IMR-90 (cell line): Measurements from ENCODE around the gene INPP5A. TPM values are rescaled to one million over a fixed set of nuclear protein-coding genes. Genes with fewer than 3 reads are reported as not detected.
"Not testable (repeated sequence)": the region's sequence is repeated elsewhere in the genome, so short reads cannot be mapped to it uniquely, and the experiment has no call there.

Experiments used
- ATAC-seq: fragments of 200-7000 bp; cut with Tn5 transposase; 2 replicates; pipeline ENCODE4 v1.9.1; 2020; ENCODE audit warnings: low read depth, mild to moderate bottlenecking, moderate library complexity
- BruUV-seq: library from RNA; stranded (reverse); fragments of 400-500 nt; replicated peaks from 2 replicates; lab custom pipeline; 2021; lab: Mats Ljungman, UMichigan
- CTCF ChIA-PET: fragments of 300-600 bp; formaldehyde crosslinking; extraction: SDS; loops from one replicate; lab custom pipeline; 2021; ENCODE audit warnings: antibody characterized with exemption; lab: Yijun Ruan, JAX
- POLR2A ChIA-PET: fragments of 300-600 bp; sonication (Branson Sonifier 250); formaldehyde crosslinking; loops from one replicate; lab custom pipeline; 2022; ENCODE audit warnings: antibody characterized with exemption; ENCODE audit not compliant: unreplicated experiment; lab: Charles Lee
- DNase-seq: peaks from one replicate; pipeline ENCODE4 v3.0.0; 2013
- H2AFZ ChIP-seq: replicated peaks from 2 replicates; pipeline ENCODE3; 2013; ENCODE audit warnings: low read length, mild to moderate bottlenecking; ENCODE audit not compliant: poor library complexity
- H2AK5ac ChIP-seq: 2 replicates; pipeline ENCODE4 v1.6.1; 2013; ENCODE audit warnings: low read depth, low read length, inconsistent platforms
- H2AK9ac ChIP-seq: replicated peaks from 2 replicates; pipeline ENCODE3; 2013; ENCODE audit warnings: mild to moderate bottlenecking, low read depth, low read length, moderate library complexity; ENCODE audit not compliant: poor library complexity
- H2BK120ac ChIP-seq: 2 replicates; pipeline ENCODE4 v1.6.1; 2013; ENCODE audit warnings: low read depth, low read length, inconsistent platforms
- H2BK15ac ChIP-seq: 3 replicates; pipeline ENCODE4 v1.6.1; 2013; ENCODE audit warnings: low read depth, low read length, inconsistent platforms
- H2BK20ac ChIP-seq: 2 replicates; pipeline ENCODE4 v1.6.1; 2013; ENCODE audit warnings: low read depth, mild to moderate bottlenecking, inconsistent platforms, low read length, moderate library complexity
- H2BK5ac ChIP-seq: 2 replicates; pipeline ENCODE4 v1.6.1; 2013; ENCODE audit warnings: mild to moderate bottlenecking, low read depth, low read length, inconsistent platforms; ENCODE audit not compliant: poor library complexity, severe bottlenecking
- H3K14ac ChIP-seq: replicated peaks from 2 replicates; pipeline ENCODE4 v1.6.1; 2013; ENCODE audit warnings: low read depth, low read length, inconsistent platforms
- H3K18ac ChIP-seq: 2 replicates; pipeline ENCODE4 v1.6.1; 2013; ENCODE audit warnings: low read depth, low read length, control low read depth
- H3K23ac ChIP-seq: 2 replicates; pipeline ENCODE4 v1.6.1; 2013; ENCODE audit warnings: low read depth, low read length, inconsistent platforms
- H3K27ac ChIP-seq: 2 replicates; pipeline ENCODE4 v1.5.1; 2013; ENCODE audit warnings: mild to moderate bottlenecking, control low read depth, low read length; ENCODE audit not compliant: insufficient read depth
- H3K27me3 ChIP-seq: 2 replicates; pipeline ENCODE4 v1.6.1; 2013; ENCODE audit warnings: low read length; ENCODE audit not compliant: control insufficient read depth, insufficient read depth
- H3K36me3 ChIP-seq: 2 replicates; pipeline ENCODE4 v1.6.1; 2013; ENCODE audit warnings: low read length, mixed read lengths; ENCODE audit not compliant: control insufficient read depth, insufficient read depth
- H3K4ac ChIP-seq: 2 replicates; pipeline ENCODE4 v1.6.1; 2013; ENCODE audit warnings: low read depth, low read length, inconsistent platforms
- H3K4me1 ChIP-seq: 2 replicates; pipeline ENCODE4 v1.6.1; 2013; ENCODE audit warnings: low read length, mixed read lengths; ENCODE audit not compliant: control insufficient read depth, insufficient read depth
- H3K4me2 ChIP-seq: 2 replicates; pipeline ENCODE4 v1.6.1; 2013; ENCODE audit warnings: low read depth, mild to moderate bottlenecking, control low read depth, low read length, moderate library complexity
- H3K4me3 ChIP-seq: 2 replicates; pipeline ENCODE4 v1.5.1; 2013; ENCODE audit warnings: low read depth, mild to moderate bottlenecking, control low read depth, low read length, moderate library complexity; ENCODE audit not compliant: insufficient read depth
- H3K56ac ChIP-seq: 2 replicates; pipeline ENCODE4 v1.6.1; 2013; ENCODE audit warnings: low read length, inconsistent platforms; ENCODE audit not compliant: insufficient read depth; ENCODE audit errors: extremely low read depth
- H3K79me1 ChIP-seq, 2 experiments: 2 replicates each; pipeline ENCODE4 v1.6.1; 2013; ENCODE audit warnings: low read length in 2 of 2, inconsistent platforms in 1 of 2, low read depth in 1 of 2
- H3K9ac ChIP-seq: 2 replicates; pipeline ENCODE4 v1.6.1; 2013; ENCODE audit warnings: low read depth, low read length, control low read depth
- H3K9me1 ChIP-seq: 2 replicates; pipeline ENCODE4 v1.6.1; 2013; ENCODE audit warnings: low read length, inconsistent platforms; ENCODE audit not compliant: insufficient read depth
- H3K9me3 ChIP-seq: 2 replicates; pipeline ENCODE4 v1.6.1; 2013; ENCODE audit warnings: low read length; ENCODE audit not compliant: control insufficient read depth, insufficient read depth
- H4K20me1 ChIP-seq: 2 replicates; pipeline ENCODE4 v1.6.1; 2013; ENCODE audit warnings: low read length, inconsistent platforms; ENCODE audit not compliant: insufficient read depth
- H4K5ac ChIP-seq: 2 replicates; pipeline ENCODE4 v1.6.1; 2013; ENCODE audit warnings: mild to moderate bottlenecking, low read depth, low read length, control low read depth
- H4K8ac ChIP-seq, 2 experiments: 2 replicates each; pipeline ENCODE4 v1.6.1; 2013; ENCODE audit warnings: low read depth in 2 of 2, low read length in 2 of 2, control low read depth in 1 of 2, inconsistent platforms in 1 of 2
- H4K91ac ChIP-seq: 2 replicates; pipeline ENCODE4 v1.6.1; 2013; ENCODE audit warnings: low read depth, low read length, inconsistent platforms; ENCODE audit not compliant: insufficient read depth
- CEBPB ChIP-seq: IDR thresholded peaks from 2 replicates; pipeline ENCODE4 v1.6.1; 2012; ENCODE audit warnings: low read depth, low read length, improper control_type of control experiment
- CTCF ChIP-seq: conservative IDR thresholded peaks from 2 replicates; pipeline ENCODE4 v1.5.1; 2012; ENCODE audit warnings: mild to moderate bottlenecking, low read depth, low read length, improper control_type of control experiment
- MXI1 ChIP-seq: IDR thresholded peaks from 2 replicates; pipeline ENCODE4 v1.6.1; 2012; ENCODE audit warnings: low read depth, mild to moderate bottlenecking, low read length, moderate library complexity, borderline replicate concordance
- USF2 ChIP-seq: fragments of 150-350 bp; IDR thresholded peaks from 2 replicates; pipeline ENCODE4 v1.6.1; 2017; ENCODE audit warnings: mild to moderate bottlenecking, antibody characterized with exemption, low read length, low read depth
- WGBS, 2 experiments: methylation state at CpG; one replicate each; pipeline versions ENCODE4 v1.1.5 to v1.1.7; 2013; ENCODE audit warnings: missing lambda C conversion rate in 2 of 2; ENCODE audit not compliant: insufficient read length in 1 of 2; ENCODE audit errors: extremely low coverage in 2 of 2; 5-methylcytosine and 5-hydroxymethylcytosine counted together
- dilution Hi-C: fragments of 300-500 bp; cut with HindIII; formaldehyde crosslinking; loops from one replicate; pipeline ENCODE4 v1.14.3; 2018; ENCODE audit warnings: low sequenced_read_pairs; ENCODE audit not compliant: unreplicated experiment
- in situ Hi-C: fragments of 300-500 bp; cut with MboI; formaldehyde crosslinking; loops from 3 replicates; pipeline ENCODE4 v1.14.3; 2019; ENCODE audit warnings: low sequenced_read_pairs, inconsistent platforms, mixed read lengths
- intact Hi-C: fragments of 100-400 bp; cut with micrococcal nuclease; formaldehyde crosslinking; loops from 2 replicates; pipeline ENCODE4 v1.10.0; 2022
- polyA plus RNA-seq, 3 experiments: library from polyadenylated mRNA; depleted of rRNA; stranded (reverse); fragments of >200 nt; gene quantifications; 2 replicates each; pipeline ENCODE4 v1.2.3, GENCODE V29; 2012; ENCODE audit warnings: low replicate concordance in 1 of 3
- total RNA-seq: library from RNA; depleted of rRNA; stranded (reverse); fragments of >200 nt; gene quantifications from 2 replicates; pipeline ENCODE4 v1.2.3, GENCODE V29; 2012

INPP5A gene
- total and polyA plus RNA-seq, 2 of the 4 experiments (the other 2 are of a cell fraction) = 21.4 to 36.7 TPM

GRCh38 chr10:132597654-132598053 lies 60.1 kb downstream of the INPP5A start:
- in situ Hi-C loops = no loop called here
- no peak for DNase-seq
- ATAC-seq = no peak
- no TSS peak for BruUV-seq
- peaks cover 67% of the 10 kb centered on the region for H4K20me1 ChIP-seq
- no peak overlapping the region for H4K8ac ChIP-seq
- H3K4me2 ChIP-seq = no peak overlapping the region
- H3K14ac ChIP-seq = no peak overlapping the region
- no peak overlapping the region for H3K18ac ChIP-seq
- H4K91ac ChIP-seq = no peak overlapping the region
- peaks cover 16% of the 10 kb centered on the region for H3K9me1 ChIP-seq
- H2BK120ac ChIP-seq = no peak overlapping the region
- no peak overlapping the region for H3K27ac ChIP-seq
- intact Hi-C loops = no loop called here
- POLR2A ChIA-PET = no interaction called here
- no peak overlapping the region for H2BK15ac ChIP-seq
- dilution Hi-C loops = no loop called here
- no peak overlapping the region for H3K4me3 ChIP-seq
- H3K4ac ChIP-seq = no peak overlapping the region
- H2BK5ac ChIP-seq = no peak overlapping the region
- peaks cover 8% of the 10 kb centered on the region; the same call in 1 of the 2 replicates for H3K27me3 ChIP-seq
- H3K9ac ChIP-seq = no peak overlapping the region
- H3K4me1 ChIP-seq = peaks cover 3% of the 10 kb centered on the region
- TF ChIP-seq CEBPB (no peak), USF2 (no peak), MXI1 (no peak), CTCF (no peak)
- H3K9me3 ChIP-seq = peaks cover 2% of the 10 kb centered on the region; the same call in 1 of the 2 replicates
- H2AFZ ChIP-seq = no peak overlapping the region
- peaks cover 38 to 52% of the 10 kb centered on the region in 2 experiments for H3K79me1 ChIP-seq
- H3K56ac ChIP-seq = no peak overlapping the region
- CTCF ChIA-PET = no interaction called here
- H2BK20ac ChIP-seq = no peak overlapping the region
- H2AK5ac ChIP-seq = no peak overlapping the region
- WGBS, 2 experiments = 97% methylated on average over 10 of the region's 21 CpGs; no CpG with 5 or more reads in 1 of the 2 experiments
- H4K5ac ChIP-seq = no peak overlapping the region
- H3K23ac ChIP-seq = no peak overlapping the region
- no peak overlapping the region for H2AK9ac ChIP-seq
- no peaks in the 10 kb centered on the region for H3K36me3 ChIP-seq

GRCh38 chr10:132599023-132599618 lies 61.5 kb downstream of the INPP5A start:
- dilution Hi-C loops = not testable (repeated sequence)

More at GRCh38 chr10:132599023-132599618, 61.5 kb downstream of the INPP5A start:
- WGBS, 2 experiments = 93% methylated on average over 6 of the region's 9 CpGs; no CpG with 5 or more reads in 1 of the 2 experiments
- H3K9me1 ChIP-seq = peaks cover 16% of the 10 kb centered on the region
- H4K91ac ChIP-seq, H3K4ac ChIP-seq, H2BK5ac ChIP-seq, H3K4me3 ChIP-seq, H3K14ac ChIP-seq, H2BK120ac ChIP-seq, H4K8ac ChIP-seq, H2BK20ac ChIP-seq, H2AK5ac ChIP-seq, H3K9ac ChIP-seq, H3K36me3 ChIP-seq, H3K56ac ChIP-seq, CTCF ChIA-PET, H4K5ac ChIP-seq, in situ Hi-C loops, ATAC-seq, H3K27ac ChIP-seq, H3K23ac ChIP-seq, H3K4me2 ChIP-seq, H3K4me1 ChIP-seq, H3K18ac ChIP-seq, BruUV-seq, DNase-seq, H2AK9ac ChIP-seq, H3K9me3 ChIP-seq, intact Hi-C loops, H2AFZ ChIP-seq, H2BK15ac ChIP-seq, H3K27me3 ChIP-seq, POLR2A ChIA-PET: not testable (repeated sequence)
- H4K20me1 ChIP-seq = peaks cover 59% of the 10 kb centered on the region
- H3K79me1 ChIP-seq = peaks cover 36 to 41% of the 10 kb centered on the region in 2 experiments
